Stimulated activated CD8-positive, alpha-beta memory T cell treated with anti-CD3 and anti-CD28 coated beads, Interleukin-4, amount 100 ng/mL, for 1 hour (primary cell): Measurements from ENCODE around the gene SH3RF3.

Source experiments
- DNase-seq, 2 donors: peaks; one replicate each; pipeline ENCODE4 v3.0.0-alpha.2; 2020; ENCODE audit warnings: low read depth in 2 of 2, low spot score in 1 of 2

SH3RF3 gene

DNA sequence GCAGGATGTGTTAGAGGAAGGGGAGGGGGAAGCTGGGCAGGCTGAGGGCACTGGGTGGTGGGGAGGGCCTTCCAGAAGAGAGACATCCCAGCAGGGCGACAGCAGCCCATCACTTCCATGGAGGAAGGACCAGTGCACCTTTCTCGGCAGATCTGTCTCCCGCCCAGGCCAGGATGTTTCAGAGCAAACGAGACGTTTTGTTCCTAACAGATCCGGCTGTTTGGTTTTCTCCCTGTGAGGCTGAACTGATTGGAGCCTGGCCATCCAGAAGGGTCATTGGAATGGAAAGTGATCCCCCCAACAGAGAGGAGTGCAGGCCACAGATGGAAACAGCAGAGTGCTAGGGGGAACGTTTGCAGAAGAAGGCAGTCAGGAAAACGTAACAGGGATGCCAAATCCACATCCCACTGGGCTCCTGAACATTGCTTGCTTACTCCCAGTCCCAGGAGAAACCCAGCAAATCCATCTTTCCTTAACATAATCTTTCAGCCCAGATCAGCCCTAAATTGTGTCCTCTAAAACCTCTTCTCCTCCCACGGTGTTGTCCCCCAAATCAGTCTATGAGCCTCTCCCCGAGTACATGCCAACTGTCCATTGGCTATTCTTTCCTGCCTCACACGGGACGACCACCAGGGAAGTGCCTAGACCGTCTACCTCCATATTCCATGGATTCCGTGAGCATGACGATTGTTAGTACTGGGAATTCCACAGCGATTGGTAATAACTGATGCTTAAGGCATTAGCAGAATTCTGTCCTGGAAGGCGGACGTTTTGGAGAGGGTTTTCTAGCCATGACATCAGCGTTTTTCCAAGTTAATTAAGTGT, 357.9 kb downstream of the SH3RF3 start:
- DNase-seq: no peak

DNA sequence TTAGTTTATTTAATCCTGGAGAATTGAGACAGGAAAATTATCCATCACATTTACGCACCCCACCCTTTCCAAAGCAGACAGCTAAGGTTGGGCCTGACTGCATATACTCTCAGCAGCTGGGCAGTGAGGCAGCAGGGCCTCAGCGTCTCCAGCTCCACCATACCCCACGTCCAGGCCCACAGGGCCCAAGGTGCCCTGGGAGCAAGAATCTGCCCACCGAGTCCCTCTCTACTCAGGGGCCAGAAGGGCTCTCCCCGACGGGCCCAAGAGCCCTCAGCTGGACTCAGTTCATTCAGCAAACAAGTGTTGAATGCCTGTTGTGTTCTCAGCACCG, 358.5 kb downstream of the SH3RF3 start:
- DNase-seq: no peak

DNA sequence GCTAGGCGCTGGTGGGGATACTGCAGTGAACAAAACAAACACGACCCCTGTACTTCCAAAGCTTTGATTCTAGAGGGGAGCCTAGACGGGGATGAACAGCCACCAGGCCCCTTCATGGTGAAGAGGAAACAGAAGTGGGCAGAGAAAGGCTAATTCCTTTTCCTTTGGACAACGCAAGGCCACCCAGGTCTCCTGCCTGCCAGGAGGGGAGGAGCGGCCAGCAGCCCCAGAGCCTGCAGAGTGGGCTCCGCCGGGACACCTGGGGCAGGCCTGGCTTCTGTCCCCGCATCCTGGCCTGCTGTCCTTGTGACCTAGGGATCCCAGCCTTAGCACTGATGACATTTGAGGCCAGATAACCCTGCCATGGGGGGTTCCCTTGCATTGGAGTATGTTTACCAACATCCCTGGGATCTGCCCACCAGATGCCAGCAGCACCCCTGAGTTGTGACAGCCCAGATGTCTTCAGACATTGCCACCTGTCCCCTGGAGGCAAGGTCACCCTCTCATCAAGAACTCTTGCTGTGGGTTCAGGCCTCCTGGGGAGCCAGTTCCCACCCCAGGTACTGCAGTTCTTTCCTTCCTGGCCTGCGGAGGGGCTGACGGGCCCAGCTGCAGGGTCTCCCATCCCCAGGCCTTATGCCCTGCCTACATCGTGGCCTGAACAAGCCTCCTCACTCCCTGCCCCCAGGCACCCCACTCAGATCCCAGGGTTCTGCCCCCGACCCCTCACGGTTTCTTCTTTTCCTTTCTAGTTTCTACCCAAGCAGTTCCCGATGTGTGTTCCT, 359.1 kb downstream of the SH3RF3 start:
- DNase-seq: no peak

DNA sequence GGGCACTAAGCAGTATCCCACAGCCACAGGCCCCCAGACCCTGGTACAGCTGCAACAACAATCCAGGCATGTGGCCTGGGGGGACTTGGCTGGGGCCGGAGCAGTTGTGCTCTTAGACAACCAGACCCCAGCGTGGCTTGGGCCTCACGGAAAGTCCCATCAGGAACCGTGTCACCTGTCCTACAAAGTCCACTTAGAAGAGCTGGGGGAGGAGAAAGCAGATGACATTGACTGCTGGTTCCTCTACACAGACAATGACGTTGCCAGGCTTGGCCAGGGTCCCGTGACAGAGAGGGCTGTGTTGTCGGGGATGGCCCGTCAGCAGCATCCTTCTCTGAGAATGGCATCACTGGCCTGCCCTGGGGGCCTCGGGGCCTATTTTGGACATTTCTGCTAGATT, 360.3 kb downstream of the SH3RF3 start:
- no peak for DNase-seq

DNA sequence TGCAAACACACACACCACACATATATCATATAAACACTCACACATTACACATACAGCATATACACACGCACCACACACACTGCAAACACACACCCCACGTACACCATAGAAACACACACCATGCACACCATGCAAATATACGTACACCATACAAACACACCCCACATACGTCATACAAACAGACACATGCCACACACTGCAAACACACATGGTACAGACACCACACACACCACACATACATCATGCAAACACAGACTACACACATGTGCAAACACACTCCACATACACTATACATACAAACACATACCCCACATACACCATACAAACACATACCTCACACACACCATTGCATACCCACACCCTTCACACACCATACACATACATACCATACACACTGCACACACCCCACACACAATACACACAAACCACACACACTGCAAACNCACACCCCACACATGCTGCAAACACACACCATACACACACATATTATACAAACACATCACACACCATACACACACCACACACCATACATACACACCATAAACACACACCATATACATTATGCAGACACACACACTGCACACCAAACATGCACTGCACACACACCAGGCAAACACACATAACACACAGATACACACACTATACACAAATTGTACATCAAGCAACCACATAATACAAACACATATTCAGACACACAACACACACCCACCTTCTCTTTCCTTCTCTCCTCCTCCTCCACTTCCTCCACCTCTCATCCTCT, 364.4 kb downstream of the SH3RF3 start:
- DNase-seq: no peak

DNA sequence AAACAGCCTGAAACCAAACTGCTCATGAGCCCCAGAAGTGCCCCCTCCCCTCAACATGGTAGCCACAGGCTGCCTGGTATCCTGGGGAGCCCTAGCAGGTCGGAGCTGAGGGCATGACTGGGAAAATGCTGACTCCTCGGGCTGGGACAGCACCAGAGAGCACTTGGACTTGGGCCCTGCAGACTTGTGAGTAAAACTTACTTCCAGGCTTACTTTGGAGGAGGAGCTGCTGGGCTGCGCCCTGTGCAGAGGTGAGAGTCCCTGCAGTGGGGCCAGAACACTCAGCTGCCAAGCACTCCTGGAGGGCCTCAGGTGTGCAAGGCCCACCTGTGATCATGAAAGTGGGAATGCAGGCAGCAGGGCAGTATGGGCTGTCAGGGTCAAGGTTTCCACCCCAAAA, 365.3 kb downstream of the SH3RF3 start:
- DNase-seq: no peak

DNA sequence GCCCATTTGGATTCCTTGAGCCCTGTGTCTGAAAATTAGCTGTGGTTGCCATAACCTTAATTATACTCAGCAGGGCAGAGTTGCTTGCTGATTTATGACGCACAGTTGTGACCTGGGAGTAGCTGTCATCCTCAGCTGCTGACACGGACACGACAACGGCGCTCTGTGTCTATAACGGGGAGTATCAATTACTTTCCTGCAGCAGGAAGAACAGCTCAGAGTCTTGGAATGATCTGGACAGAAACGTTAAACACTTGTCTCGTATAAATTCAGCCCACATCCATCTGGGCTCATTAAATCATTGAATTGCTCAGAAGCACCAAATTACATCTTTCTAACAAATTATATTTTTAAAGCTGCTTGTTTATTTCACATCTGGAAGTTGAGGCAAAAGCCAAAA, 368.5 kb downstream of the SH3RF3 start:
- no peak for DNase-seq

DNA sequence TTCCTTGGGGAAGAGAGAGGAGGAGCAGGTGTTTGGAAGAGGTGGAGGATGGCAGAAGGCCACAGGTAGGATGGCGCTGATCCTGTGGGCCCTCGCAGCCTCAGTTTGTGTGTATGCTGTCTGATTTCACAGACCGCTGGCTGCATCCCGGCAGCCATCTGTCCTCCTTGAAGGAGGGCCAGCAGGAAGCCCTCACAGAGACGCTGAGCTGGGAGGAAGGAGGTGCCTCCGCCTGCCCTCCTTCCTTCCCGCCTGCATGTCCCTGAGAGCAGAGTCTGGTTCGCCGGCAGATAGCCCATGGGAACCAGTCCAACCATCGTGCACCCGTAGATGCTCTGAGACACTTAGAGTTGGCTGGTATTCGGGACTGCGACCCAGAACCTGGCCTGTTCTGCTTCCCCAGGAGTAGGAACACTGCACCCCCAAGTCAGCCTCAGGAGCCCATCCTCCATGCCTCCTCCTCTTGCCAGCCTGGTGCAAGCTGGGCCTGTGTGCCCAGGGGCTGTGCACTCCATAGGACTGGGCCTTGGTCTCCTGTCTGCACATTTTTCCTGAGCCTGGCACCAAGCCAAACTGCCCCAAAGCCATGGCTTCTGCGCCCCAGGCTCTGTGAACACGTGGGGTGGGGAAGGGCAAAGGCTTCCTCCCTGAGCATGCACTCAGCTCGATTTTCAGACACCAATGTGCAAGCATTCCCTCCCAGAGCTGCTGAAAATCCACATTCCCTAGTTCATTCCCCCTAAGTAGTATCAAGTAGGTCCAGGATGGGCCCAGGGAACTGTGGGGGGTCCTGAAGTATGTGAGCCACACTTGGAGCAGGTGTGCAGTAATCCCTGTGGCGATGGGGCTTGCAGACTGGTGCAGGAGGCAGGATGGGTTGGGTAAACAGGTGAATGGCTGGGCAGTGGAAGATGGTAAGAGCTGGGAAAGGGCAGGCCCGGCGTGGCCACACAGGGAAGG, 369.2 kb downstream of the SH3RF3 start:
- DNase-seq: no peak

DNA sequence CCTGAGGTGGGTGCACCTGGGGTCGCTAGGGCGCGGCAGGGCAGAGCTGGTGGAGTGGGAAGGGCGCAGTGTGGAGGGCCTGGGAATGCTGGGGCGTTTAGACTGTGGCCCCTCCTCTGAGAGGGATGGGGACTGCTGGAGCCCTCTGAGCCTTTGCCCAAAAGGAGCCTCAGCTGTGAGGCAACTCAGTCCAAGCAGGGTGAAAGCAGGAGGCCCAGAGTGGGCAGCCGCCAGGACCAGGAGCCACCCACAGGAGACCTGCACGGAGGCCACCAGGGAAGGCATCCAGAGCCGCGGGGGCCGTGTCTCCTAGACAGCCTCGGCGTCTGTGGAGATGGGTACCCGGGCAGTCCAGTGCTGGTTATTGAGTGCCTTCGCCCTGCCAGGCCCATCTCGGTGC, 369.9 kb downstream of the SH3RF3 start:
- DNase-seq: no peak

DNA sequence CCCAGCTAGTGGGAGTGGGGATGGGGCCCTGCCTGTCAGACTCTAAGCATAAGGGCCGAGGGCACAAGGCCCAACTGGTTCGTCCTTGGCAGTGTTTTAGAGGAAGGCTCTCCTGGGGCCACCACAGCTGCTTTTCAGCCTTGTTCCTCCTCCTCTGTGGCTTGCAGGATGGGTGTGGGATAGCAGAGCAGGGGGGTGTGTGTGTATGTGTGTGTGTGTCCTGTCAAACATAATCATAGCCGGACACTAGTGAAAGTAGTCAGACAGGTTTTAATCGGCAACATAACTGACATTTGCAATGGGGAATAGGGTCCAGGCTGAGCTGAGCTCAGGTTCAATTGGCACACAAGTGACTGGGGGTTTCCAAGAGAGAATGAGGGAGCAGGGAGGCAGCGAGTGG, 370.6 kb downstream of the SH3RF3 start:
- no peak for DNase-seq

DNA sequence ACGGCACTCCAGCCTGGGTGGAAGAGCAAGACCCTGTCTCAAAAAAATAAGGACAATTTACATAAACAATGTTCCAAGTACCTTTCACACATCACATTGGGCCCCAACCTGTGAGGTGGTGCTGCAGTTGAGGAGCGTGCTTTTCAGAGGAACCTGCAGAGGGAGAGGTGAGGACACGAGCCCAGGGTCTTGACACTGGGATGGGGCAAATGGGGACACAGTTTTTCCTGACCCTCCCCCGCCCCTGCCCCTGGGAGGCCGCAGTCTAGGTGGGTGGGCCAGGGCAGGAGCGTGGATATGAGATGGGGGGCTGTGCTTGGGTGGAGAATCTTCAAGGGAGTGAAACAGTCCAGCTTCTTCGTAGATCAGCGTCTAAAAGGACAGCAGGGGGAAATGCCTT, 371.9 kb downstream of the SH3RF3 start:
- no peak for DNase-seq

DNA sequence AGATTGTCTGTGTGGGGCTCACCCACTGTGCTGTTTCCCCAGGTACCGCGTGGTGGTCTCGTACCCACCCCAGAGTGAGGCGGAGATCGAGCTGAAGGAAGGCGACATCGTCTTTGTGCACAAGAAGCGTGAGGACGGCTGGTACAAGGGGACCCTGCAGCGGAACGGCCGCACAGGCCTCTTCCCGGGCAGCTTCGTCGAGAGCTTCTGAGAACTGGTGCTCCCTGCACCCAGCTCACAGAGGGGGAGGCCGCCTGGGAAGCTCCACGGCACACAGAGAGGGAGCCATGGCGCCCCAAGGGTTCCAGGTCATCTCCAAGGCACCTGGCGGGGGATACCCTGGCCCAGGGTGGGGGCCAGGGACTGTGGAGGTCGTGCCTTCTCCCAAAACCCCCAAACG, 372.5 kb downstream of the SH3RF3 start:
- no peak for DNase-seq

DNA sequence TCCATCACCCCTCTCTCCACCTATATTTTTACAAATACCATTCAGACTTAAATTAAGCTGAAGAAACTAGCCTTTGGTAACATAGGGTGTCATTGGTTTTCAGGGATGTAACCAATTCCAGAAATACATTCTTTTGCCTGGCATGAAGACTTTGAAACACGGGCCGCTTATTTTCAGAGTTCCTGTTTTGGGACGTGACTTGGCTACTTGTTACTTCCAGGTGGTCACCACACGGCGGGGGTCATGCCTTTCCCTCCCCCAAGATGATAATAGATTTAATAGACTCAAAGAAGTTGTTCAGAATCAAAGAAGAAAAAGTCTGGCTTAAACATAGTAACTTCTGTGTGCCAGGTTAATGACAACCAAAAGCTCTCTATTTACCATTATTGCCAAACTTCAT, 374.2 kb downstream of the SH3RF3 start:
- DNase-seq: no peak

DNA sequence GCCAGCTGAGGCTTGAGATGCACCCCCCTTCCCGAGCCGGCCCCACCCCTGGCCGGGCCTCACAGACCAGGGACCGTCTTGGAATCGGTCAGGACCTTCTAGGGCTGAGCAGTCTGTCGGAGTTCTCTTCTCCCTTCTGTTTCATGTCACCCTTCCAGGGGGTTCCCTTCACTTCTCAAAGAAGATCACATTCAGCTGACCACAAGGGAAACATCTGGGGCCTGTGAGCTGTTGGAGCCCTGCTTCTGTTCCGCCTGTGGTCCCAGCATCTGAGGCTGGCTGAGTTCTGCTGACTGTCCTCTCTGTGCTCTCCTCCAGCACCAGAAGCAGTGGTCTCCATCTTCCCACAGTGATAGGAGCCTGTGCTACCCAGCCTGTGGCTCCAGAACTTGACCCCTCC, 378.2 kb downstream of the SH3RF3 start:
- DNase-seq: no peak

DNA sequence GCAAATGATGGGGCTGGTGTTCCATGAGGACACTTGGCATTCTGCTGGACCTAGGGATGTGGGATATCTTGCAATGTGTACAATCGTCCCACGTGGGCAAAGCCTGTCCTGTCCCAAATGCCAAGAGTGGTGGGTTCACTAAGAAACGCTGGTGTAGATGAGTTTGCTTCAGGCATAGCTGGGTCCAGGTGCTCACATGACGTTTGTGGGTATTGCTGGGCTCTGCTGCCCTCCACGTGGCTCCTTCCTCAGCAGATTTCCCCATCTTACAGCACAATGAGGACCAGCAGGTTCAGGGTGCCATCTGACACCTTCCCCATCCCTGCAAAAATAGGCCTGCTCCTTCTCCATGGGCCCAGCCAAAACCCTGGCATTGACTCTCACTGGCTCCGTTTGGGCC, 378.8 kb downstream of the SH3RF3 start:
- DNase-seq: no peak

DNA sequence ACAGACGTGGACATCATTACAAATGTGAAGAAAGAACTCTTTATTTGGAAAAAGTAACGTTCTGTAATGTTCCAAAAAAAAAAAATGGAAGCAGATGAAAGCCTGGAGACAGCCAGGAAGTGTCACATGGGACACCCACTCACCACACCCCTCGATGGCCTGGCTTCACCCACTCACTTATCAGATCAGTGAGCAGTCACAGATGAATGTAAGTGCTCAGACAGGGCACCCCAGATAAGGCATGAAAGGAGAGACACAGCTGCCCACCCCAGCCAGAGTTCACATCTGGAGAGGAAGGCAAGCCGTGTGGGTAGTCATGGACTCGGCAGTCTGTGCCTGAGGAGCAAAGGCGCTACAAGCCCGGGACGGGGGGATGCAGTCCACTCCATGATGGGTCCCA, 379.6 kb downstream of the SH3RF3 start:
- DNase-seq: no peak

DNA sequence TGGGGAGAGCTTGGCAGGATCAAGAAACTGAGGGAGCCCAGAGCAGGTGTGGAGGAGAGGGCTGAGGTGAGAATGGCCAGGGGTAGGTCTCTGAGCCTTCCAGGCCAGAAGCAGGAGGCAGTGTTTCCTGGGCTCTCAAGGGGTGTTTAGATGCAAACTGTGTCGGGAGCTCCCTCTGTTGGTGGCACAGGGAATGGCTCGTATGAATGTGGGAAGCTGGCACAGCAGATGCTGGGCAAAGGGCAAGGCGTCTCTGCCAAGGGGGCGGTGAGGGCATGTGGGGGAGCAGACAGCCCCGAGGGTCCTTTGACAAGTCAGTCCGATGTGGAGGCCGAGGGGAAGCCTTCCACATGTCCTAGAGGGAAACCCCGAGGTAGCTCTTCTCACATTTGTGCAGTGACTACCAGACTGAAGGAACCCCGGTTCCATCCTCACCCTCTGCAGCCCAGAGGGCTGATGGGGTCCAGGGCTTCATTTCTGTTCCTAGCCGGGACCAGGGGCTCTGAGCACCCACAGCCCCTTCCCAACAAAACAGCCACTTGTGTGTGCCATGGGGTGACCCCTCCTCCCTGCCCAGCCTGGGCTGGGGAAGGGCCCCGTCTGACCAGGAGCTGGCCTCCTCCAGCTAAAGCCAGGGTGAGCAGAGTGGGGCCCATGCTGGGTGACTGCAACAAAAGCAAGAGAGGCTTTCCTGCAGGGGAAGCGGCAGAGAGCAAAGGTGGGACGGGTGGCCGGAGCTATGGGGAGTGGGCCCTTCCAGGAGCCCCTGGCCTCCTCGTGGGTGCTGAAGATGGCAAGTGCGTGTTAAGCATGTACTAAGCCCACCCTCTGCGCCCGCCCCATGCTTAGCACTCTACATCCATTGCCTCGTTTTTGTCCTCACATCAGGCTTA, 381.4 kb downstream of the SH3RF3 start:
- DNase-seq: peak; percentile 37 to 48

DNA sequence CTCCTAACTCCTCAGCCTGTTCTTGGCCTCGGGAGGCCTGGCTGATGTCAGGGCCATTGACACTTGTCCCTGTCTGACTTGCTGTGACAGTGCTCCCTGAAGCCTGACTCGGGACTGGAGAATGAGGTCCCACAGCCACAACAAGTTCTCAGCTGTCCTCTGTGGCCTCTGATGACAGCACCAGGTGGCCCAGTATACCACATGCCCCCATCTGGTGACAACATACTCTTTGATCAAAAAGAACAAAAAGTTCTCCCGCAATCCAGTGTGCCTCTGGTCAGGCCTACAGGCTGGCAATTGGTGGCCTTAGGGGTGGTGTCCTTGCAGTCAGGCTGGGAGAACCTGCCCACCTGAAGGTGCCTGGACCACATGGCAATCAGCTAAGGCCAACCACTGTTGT, 382.2 kb downstream of the SH3RF3 start:
- DNase-seq: no peak

DNA sequence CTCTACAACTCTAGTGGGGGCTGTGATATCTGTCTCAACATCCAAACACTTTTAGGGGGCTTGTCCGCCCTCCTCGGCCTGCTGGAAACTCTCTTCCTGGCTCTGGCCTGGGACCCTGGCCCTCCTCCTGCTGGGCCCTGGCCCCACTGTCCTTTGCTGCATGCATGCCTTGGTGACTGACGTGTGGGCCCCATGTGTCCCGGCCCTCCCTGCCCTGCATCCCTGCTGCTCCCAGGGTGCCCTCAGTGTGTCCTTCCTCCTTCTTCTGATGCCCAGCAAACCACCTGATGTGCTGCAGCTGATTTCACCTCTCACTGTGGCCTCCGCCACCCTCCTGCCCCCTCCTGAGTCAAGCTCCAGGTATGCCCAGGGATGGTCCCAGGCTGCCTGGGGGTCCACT, 383.1 kb downstream of the SH3RF3 start:
- DNase-seq: no peak

DNA sequence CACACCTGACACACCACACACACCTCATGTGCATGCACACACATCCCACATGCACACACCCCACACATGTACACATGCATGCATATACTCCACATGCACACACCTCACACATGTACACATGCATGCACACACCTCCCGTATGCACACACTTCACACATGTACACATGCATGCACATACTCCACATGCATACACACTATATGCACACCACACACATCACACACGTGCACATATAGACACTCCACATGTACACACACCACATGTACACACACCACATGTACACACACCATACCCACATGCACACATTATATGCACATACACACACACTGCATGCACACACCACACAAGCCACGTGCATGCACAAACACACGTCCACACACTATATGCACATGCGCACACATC, 384.2 kb downstream of the SH3RF3 start:
- no peak for DNase-seq
